Endodermal cell (in vitro differentiated cells): ENCODE results near the gene FAM20A. TPM values are rescaled to one million over a fixed set of nuclear protein-coding genes. Genes with fewer than 3 reads are reported as not detected.
A peak's percentile ranks its signal among the peaks of the same experiment; 100 is the strongest.

Experiments used
- DNase-seq: peaks from one replicate; pipeline ENCODE4 v3.0.0-alpha.2; 2017
- H3K27ac ChIP-seq: 2 replicates; pipeline ENCODE4 v1.5.1; 2013; ENCODE audit warnings: mild to moderate bottlenecking, low read depth, low read length, moderate library complexity
- H3K27me3 ChIP-seq: 2 replicates; pipeline ENCODE4 v1.6.1; 2013; ENCODE audit warnings: mild to moderate bottlenecking, low read length, moderate library complexity; ENCODE audit not compliant: insufficient read depth, control insufficient read depth, poor library complexity, severe bottlenecking
- H3K36me3 ChIP-seq: 2 replicates; pipeline ENCODE4 v1.7.0; 2013; ENCODE audit warnings: mild to moderate bottlenecking, low read length, moderate library complexity; ENCODE audit not compliant: control insufficient read depth, insufficient read depth
- H3K4me1 ChIP-seq: one replicate; pipeline ENCODE4 v1.7.0; 2013; ENCODE audit warnings: low read length; ENCODE audit not compliant: control insufficient read depth, insufficient read depth
- H3K4me3 ChIP-seq: 2 replicates; pipeline ENCODE4 v1.5.1; 2013; ENCODE audit warnings: mild to moderate bottlenecking, low read length, moderate library complexity
- H3K9ac ChIP-seq: 2 replicates; pipeline ENCODE4 v1.6.1; 2013; ENCODE audit warnings: mild to moderate bottlenecking, low read length, moderate library complexity; ENCODE audit not compliant: poor library complexity, severe bottlenecking; ENCODE audit errors: extremely low read depth
- H3K9me3 ChIP-seq: 2 replicates; pipeline ENCODE4 v1.6.1; 2013; ENCODE audit warnings: mild to moderate bottlenecking, low read length, moderate library complexity; ENCODE audit not compliant: control insufficient read depth
- H3K27ac Mint-ChIP-seq: 2 replicates; pipeline ENCODE4 v1.8.0; 2020; ENCODE audit warnings: mixed read lengths
- H3K27me3 Mint-ChIP-seq: 2 replicates; pipeline ENCODE4 v1.8.0; 2021; ENCODE audit warnings: mild to moderate bottlenecking, mixed read lengths; ENCODE audit not compliant: insufficient read depth
- H3K36me3 Mint-ChIP-seq: 2 replicates; pipeline ENCODE4 v1.8.0; 2020; ENCODE audit warnings: low read depth, mixed read lengths
- H3K4me1 Mint-ChIP-seq: 2 replicates; pipeline ENCODE4 v1.8.0; 2020; ENCODE audit warnings: mixed read lengths
- H3K4me3 Mint-ChIP-seq: 2 replicates; pipeline ENCODE4 v1.8.0; 2020; ENCODE audit warnings: mild to moderate bottlenecking, moderate library complexity, mixed read lengths
- H3K9me3 Mint-ChIP-seq: 2 replicates; pipeline ENCODE4 v1.8.0; 2020; ENCODE audit warnings: mild to moderate bottlenecking, mixed read lengths
- WGBS, 2 experiments: methylation state at CpG; one replicate each; pipeline versions ENCODE4 v1.1.5 to v1.1.7; 2013; ENCODE audit warnings: missing lambda C conversion rate in 2 of 2, mixed read lengths in 1 of 2; ENCODE audit not compliant: insufficient coverage in 1 of 2, insufficient read length in 1 of 2; 5-methylcytosine and 5-hydroxymethylcytosine counted together
- total RNA-seq, 2 donors: library from RNA; stranded (reverse); fragmentation: NEBNext Ultra II Directional in 1 of 2; extraction: Animal tissue kit (Norgen Biotek cat#: 25700) in 1 of 2; gene quantifications; 2 replicates in 1 of 2; 3 replicates in 1 of 2; pipeline ENCODE4 v1.2.1, GENCODE V29; 2021
- TF ChIP-seq, protein P1 (sequence below): fragments of 200-600 bp; sonication (generic); conservative IDR thresholded peaks from 2 replicates; pipeline ENCODE4 v1.5.0; 2021; ENCODE audit warnings: antibody characterized with exemption, mild to moderate bottlenecking

The FAM20A gene
- total RNA-seq, 2 donors from 2014 or later, result 58.7 to 74.3 TPM

DNA sequence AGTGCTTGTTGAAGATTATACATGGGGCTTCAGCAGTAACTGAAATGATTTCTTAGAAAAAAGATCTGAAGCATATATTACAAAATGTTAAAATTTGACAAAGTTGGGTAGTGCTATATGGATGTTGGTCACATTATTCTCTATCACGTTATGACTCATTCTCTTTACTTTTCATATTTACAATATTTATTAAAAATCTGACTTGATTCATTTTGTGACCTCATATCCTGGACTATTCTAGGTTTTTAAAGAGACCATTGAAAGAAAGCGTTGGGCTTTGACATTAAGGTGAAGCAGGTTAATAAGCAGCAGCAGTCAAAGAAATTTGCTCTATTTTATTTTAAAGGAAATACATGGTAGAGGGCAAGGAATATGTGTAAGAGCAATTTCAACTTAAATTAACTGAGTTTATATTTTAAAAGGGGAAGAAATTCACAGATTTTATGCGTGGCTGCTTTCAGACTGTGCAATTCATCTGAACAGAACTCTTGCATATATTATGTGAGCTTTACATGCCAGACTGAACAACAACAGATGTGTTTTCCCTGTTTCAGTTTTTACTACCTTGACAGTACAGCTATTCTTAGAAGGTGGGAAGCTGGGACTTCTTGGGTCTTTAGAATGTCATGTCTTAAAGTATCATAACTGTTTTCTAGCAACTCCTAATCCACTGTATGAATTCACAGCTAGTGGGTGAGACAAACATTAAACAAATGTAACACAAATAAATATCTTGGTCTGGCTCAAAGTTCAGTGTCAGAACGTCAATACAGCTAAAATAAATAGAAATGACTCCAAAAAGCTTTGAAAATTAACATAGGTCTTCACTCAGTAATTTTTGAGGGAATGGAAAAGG, 10.4 kb upstream of the FAM20A start:
- Mint-ChIP-seq H3K9me3 (peaks cover 38% of the 10 kb centered on the region), H3K27me3 (no peaks in the 10 kb centered on the region), H3K27ac (no peak overlapping the region), H3K36me3 (peaks cover 13% of the 10 kb centered on the region), H3K4me3 (no peak overlapping the region), H3K4me1 (peaks cover 3% of the 10 kb centered on the region)
- TF ChIP-seq, protein P1, sequence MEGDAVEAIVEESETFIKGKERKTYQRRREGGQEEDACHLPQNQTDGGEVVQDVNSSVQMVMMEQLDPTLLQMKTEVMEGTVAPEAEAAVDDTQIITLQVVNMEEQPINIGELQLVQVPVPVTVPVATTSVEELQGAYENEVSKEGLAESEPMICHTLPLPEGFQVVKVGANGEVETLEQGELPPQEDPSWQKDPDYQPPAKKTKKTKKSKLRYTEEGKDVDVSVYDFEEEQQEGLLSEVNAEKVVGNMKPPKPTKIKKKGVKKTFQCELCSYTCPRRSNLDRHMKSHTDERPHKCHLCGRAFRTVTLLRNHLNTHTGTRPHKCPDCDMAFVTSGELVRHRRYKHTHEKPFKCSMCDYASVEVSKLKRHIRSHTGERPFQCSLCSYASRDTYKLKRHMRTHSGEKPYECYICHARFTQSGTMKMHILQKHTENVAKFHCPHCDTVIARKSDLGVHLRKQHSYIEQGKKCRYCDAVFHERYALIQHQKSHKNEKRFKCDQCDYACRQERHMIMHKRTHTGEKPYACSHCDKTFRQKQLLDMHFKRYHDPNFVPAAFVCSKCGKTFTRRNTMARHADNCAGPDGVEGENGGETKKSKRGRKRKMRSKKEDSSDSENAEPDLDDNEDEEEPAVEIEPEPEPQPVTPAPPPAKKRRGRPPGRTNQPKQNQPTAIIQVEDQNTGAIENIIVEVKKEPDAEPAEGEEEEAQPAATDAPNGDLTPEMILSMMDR, result no peak
- H3K9me3 ChIP-seq, result peaks cover 47% of the 10 kb centered on the region
- WGBS, 2 experiments, result 84 to 100% methylated on average over 1 to 3 of the region's 4 CpGs
- H3K4me1 ChIP-seq, result no peaks in the 10 kb centered on the region
- no peaks in the 10 kb centered on the region for H3K27me3 ChIP-seq
- no peak overlapping the region for H3K4me3 ChIP-seq
- DNase-seq, result no peak
- H3K27ac ChIP-seq, result no peak overlapping the region
- H3K9ac ChIP-seq, result no peak overlapping the region
- no peaks in the 10 kb centered on the region for H3K36me3 ChIP-seq

DNA sequence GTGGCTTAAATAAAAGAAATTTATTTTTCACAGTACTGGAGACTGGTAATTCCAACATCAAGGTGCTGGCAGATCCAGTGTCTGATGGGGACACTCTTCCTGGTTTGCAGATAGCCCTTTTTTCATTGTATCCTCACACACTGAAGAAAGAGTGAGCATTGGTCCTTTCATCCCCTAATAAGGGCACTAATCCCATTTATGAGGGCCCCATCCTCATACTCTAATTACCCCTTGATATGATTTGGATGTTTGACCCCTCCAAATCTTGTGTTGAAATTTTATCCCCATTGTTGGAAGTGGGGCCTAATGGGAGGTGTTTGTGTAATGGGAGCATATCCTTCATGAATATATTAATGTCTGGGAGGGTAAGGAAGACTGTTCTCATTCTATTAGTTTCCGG, 9.4 kb upstream of the FAM20A start:
- H3K27me3 ChIP-seq, result no peaks in the 10 kb centered on the region
- peak overlapping the region; percentile 63 for H3K4me3 ChIP-seq
- no peaks in the 10 kb centered on the region for H3K4me1 ChIP-seq
- WGBS, 2 experiments, result 93% methylated on average over 1 of the region's 1 CpG; no CpG with 5 or more reads in 1 of the 2 experiments
- H3K36me3 ChIP-seq, result no peaks in the 10 kb centered on the region
- Mint-ChIP-seq H3K4me1 (peaks cover 3% of the 10 kb centered on the region), H3K9me3 (peaks cover 38% of the 10 kb centered on the region), H3K27me3 (no peaks in the 10 kb centered on the region), H3K27ac (no peak overlapping the region), H3K4me3 (no peak overlapping the region), H3K36me3 (peaks cover 13% of the 10 kb centered on the region)
- peaks cover 55% of the 10 kb centered on the region for H3K9me3 ChIP-seq
- H3K27ac ChIP-seq, result no peak overlapping the region
- H3K9ac ChIP-seq, result no peak overlapping the region
- TF ChIP-seq, protein P1, result no peak
- DNase-seq, result no peak

DNA sequence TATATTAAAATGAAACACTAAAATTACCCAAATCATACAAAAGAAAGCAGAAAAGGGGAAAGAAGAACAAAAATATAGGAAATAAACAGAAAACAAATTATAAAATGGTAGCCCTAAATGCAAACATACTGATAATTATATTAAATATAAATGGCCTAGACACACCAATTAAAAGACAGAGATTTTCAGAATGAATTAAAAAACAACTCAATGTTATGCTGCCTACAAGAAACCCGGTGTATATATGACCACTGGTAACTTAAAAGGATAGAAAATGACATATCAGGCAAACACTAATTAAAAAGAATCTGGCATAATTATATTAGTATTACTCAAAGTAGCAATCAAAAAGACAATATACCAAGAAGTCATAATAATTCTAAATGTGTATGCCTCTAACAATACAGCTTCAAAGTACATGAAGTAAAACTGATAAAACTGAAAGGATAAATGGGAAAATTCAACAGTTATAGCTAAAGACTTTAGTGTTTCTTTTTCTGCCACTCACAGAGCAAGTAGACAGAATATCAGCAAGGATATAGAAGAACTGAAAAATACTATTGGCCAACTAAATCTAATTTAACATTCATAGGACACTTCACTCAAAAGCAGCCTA, 7.5 kb upstream of the FAM20A start:
- Histone ChIP-seq H3K27me3 (no peaks in the 10 kb centered on the region), H3K4me3 (peak overlapping the region; percentile 63), H3K4me1 (no peaks in the 10 kb centered on the region), H3K9ac (no peak overlapping the region), H3K27ac (no peak overlapping the region), H3K36me3 (no peaks in the 10 kb centered on the region), H3K9me3 (peaks cover 59% of the 10 kb centered on the region)
- peaks cover 13% of the 10 kb centered on the region for H3K36me3 Mint-ChIP-seq
- TF ChIP-seq, protein P1, result no peak
- peaks cover 6% of the 10 kb centered on the region for H3K4me1 Mint-ChIP-seq
- H3K9me3 Mint-ChIP-seq, result peaks cover 35% of the 10 kb centered on the region
- no peak overlapping the region for H3K27ac Mint-ChIP-seq
- no peak overlapping the region for H3K4me3 Mint-ChIP-seq
- H3K27me3 Mint-ChIP-seq, result peaks cover 2% of the 10 kb centered on the region
- no peak for DNase-seq
- WGBS, 2 experiments, result 100% methylated on average over 1 of the region's 1 CpG; no CpG with 5 or more reads in 1 of the 2 experiments
